NCI-H2227 treated with DMSO at 0.1 percent for 48 hours (cell line): ENCODE data around the gene VKORC1.
A peak's percentile ranks its signal among the peaks of the same experiment; 100 is the strongest.
"Not testable (repeated sequence)": the region's sequence is repeated elsewhere in the genome, so short reads cannot be mapped to it uniquely, and the experiment has no call there.

Experiments
- DNase-seq: peaks from one replicate; lab custom pipeline; 2025; lab: John Stamatoyannopoulos, UW

The VKORC1 gene

GRCh38 chr16:31094424-31095120, at the start of gene VKORC1:
TSS of gene VKORC1 (minus strand) at chr16:31094797. CDS start at chr16:31094729, 68 bp downstream.
- DNase-seq = peak; percentile 97

GRCh38 chr16:31143694-31144148, 49.1 kb upstream of the VKORC1 start:
- DNase-seq = no peak

- no peak for DNase-seq
Observed at GRCh38 chr16:31143011-31143693, 48.6 kb upstream of the VKORC1 start.

GRCh38 chr16:31142109-31143010, 47.8 kb upstream of the VKORC1 start:
- peak; percentile 98 for DNase-seq

- DNase-seq = no peak
Observed at GRCh38 chr16:31141489-31142108, 47.0 kb upstream of the VKORC1 start.

- not testable (repeated sequence) for DNase-seq
Observed at GRCh38 chr16:31141071-31141469, 46.5 kb upstream of the VKORC1 start.

GRCh38 chr16:31138621-31139578, 44.3 kb upstream of the VKORC1 start:
- DNase-seq = no peak

- not testable (repeated sequence) for DNase-seq
Observed at GRCh38 chr16:31136822-31137499, 42.4 kb upstream of the VKORC1 start.

GRCh38 chr16:31136287-31136662, 41.7 kb upstream of the VKORC1 start:
- DNase-seq = no peak

- no peak for DNase-seq
Observed at GRCh38 chr16:31135535-31136286, 41.1 kb upstream of the VKORC1 start, which contains the start of gene PRSS8. TSS of gene PRSS8 (minus strand) at chr16:31135727. CDS start at chr16:31135498, 229 bp downstream.

GRCh38 chr16:31134625-31135534, 40.3 kb upstream of the VKORC1 start:
- DNase-seq = peak; percentile 13

- peak; percentile 85 for DNase-seq
Observed at GRCh38 chr16:31134091-31134571, 39.5 kb upstream of the VKORC1 start.

GRCh38 chr16:31133046-31133501, 38.5 kb upstream of the VKORC1 start:
- DNase-seq = no peak

GRCh38 chr16:31132303-31132979, 37.8 kb upstream of the VKORC1 start:
- DNase-seq = no peak

- no peak for DNase-seq
Observed at GRCh38 chr16:31131841-31132271, 37.3 kb upstream of the VKORC1 start.

GRCh38 chr16:31131416-31131815, 36.8 kb upstream of the VKORC1 start:
- no peak for DNase-seq

- DNase-seq = no peak
Observed at GRCh38 chr16:31130899-31131298, 36.3 kb upstream of the VKORC1 start.
